PC-9 (cell line): Measurements from ENCODE around the gene ADARB2. TPM values are rescaled to one million over a fixed set of nuclear protein-coding genes. Genes with fewer than 3 reads are reported as not detected.

Experiments used
- BruUV-seq: library from RNA; stranded (reverse); fragments of 400-500 nt; replicated peaks from 2 replicates; lab custom pipeline; 2021; lab: Mats Ljungman, UMichigan
- CTCF ChIA-PET: fragments of 300-600 bp; sonication (Branson Sonifier 250); formaldehyde crosslinking; loops from one replicate; lab custom pipeline; 2022; ENCODE audit warnings: antibody characterized with exemption; lab: Charles Lee
- POLR2A ChIA-PET: fragments of 300-600 bp; sonication (Branson Sonifier 250); formaldehyde crosslinking; loops from one replicate; lab custom pipeline; 2022; ENCODE audit warnings: antibody characterized with exemption; ENCODE audit not compliant: unreplicated experiment; lab: Charles Lee
- DNase-seq, 2 experiments: peaks; one replicate each; pipeline versions ENCODE4 v3.0.0 to v3.0.0-alpha.2; 2015 to 2022; ENCODE audit warnings: mixed read lengths in 1 of 2
- H2AFZ ChIP-seq: fragments of 200-600 bp; sonication (generic); 2 replicates; pipeline ENCODE4 v1.8.1; 2017; ENCODE audit warnings: antibody characterized with exemption
- H3F3A ChIP-seq: fragments of 200-600 bp; sonication (generic); 2 replicates; pipeline ENCODE4 v1.8.1; 2017; ENCODE audit warnings: antibody characterized with exemption, mild to moderate bottlenecking, low read depth; ENCODE audit not compliant: insufficient read depth
- H3K27ac ChIP-seq: fragments of 200-600 bp; sonication (generic); 2 replicates; pipeline ENCODE4 v1.6.1; 2016; ENCODE audit warnings: mixed run types
- H3K27me3 ChIP-seq: fragments of 200-600 bp; sonication (generic); 2 replicates; pipeline ENCODE4 v1.6.1; 2016; ENCODE audit warnings: low read depth, mixed run types; ENCODE audit not compliant: insufficient read depth
- H3K36me3 ChIP-seq: fragments of 200-600 bp; sonication (generic); 2 replicates; pipeline ENCODE4 v1.6.1; 2016; ENCODE audit warnings: low read depth, mixed run types
- H3K4me1 ChIP-seq: fragments of 200-600 bp; sonication (generic); replicated peaks from 2 replicates; pipeline ENCODE4 v1.6.1; 2016; ENCODE audit warnings: mixed run types; ENCODE audit not compliant: insufficient read depth
- H3K4me2 ChIP-seq: fragments of 200-600 bp; sonication (generic); 2 replicates; pipeline ENCODE4 v1.6.1; 2017; ENCODE audit warnings: mixed run types
- H3K4me3 ChIP-seq: fragments of 200-600 bp; sonication (generic); 2 replicates; pipeline ENCODE4 v1.6.1; 2016; ENCODE audit warnings: mixed run types
- H3K79me2 ChIP-seq: fragments of 200-600 bp; sonication (generic); 2 replicates; pipeline ENCODE4 v1.6.1; 2017; ENCODE audit warnings: low read depth, mixed run types
- H3K9me2 ChIP-seq: fragments of 200-600 bp; sonication (generic); 2 replicates; pipeline ENCODE4 v1.8.1; 2017; ENCODE audit warnings: mild to moderate bottlenecking; ENCODE audit not compliant: insufficient read depth
- H3K9me3 ChIP-seq: fragments of 200-600 bp; sonication (generic); 2 replicates; pipeline ENCODE4 v1.8.1; 2016; ENCODE audit warnings: low read depth; ENCODE audit not compliant: insufficient read depth
- H4K20me1 ChIP-seq: fragments of 200-600 bp; sonication (generic); 2 replicates; pipeline ENCODE4 v1.8.1; 2017; ENCODE audit not compliant: insufficient read depth
- EZH2 ChIP-seq: fragments of 200-600 bp; sonication (generic); IDR thresholded peaks from 2 replicates; pipeline ENCODE4 v1.8.0; 2017; ENCODE audit warnings: antibody characterized with exemption, low read depth
- intact Hi-C: fragments of 100-400 bp; cut with micrococcal nuclease; formaldehyde crosslinking; loops from one replicate; pipeline ENCODE4 v1.10.0; 2022; ENCODE audit not compliant: unreplicated experiment
- total RNA-seq: library from RNA; stranded (reverse); gene quantifications from 2 replicates; pipeline ENCODE4 v1.2.3, GENCODE V29; 2021
- TF ChIP-seq, protein P1 (sequence below): fragments of 200-600 bp; sonication (generic); conservative IDR thresholded peaks from 2 replicates; pipeline ENCODE4 v1.6.1; 2017; ENCODE audit warnings: mixed run types, antibody characterized with exemption, mild to moderate bottlenecking, moderate library complexity

ADARB2 gene
- total RNA-seq, 1 experiment from 2014 or later, result not detected

GRCh38 chr10:1654811-1655356 is 82.4 kb downstream of the ADARB2 start:
- H2AFZ ChIP-seq, result no peak overlapping the region
- no peaks in the 10 kb centered on the region for H3K9me3 ChIP-seq
- DNase-seq, result no peak
- no peaks in the 10 kb centered on the region for H3K9me2 ChIP-seq
- H3K4me3 ChIP-seq, result no peak overlapping the region
- H3K36me3 ChIP-seq, result no peaks in the 10 kb centered on the region
- no TSS peak for BruUV-seq
- H3F3A ChIP-seq, result no peaks in the 10 kb centered on the region
- H3K79me2 ChIP-seq, result no peaks in the 10 kb centered on the region
- no peak for TF ChIP-seq EZH2
- TF ChIP-seq, protein P1, sequence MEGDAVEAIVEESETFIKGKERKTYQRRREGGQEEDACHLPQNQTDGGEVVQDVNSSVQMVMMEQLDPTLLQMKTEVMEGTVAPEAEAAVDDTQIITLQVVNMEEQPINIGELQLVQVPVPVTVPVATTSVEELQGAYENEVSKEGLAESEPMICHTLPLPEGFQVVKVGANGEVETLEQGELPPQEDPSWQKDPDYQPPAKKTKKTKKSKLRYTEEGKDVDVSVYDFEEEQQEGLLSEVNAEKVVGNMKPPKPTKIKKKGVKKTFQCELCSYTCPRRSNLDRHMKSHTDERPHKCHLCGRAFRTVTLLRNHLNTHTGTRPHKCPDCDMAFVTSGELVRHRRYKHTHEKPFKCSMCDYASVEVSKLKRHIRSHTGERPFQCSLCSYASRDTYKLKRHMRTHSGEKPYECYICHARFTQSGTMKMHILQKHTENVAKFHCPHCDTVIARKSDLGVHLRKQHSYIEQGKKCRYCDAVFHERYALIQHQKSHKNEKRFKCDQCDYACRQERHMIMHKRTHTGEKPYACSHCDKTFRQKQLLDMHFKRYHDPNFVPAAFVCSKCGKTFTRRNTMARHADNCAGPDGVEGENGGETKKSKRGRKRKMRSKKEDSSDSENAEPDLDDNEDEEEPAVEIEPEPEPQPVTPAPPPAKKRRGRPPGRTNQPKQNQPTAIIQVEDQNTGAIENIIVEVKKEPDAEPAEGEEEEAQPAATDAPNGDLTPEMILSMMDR, result no peak
- no peak overlapping the region for H3K4me2 ChIP-seq
- intact Hi-C loops, result no loop called here
- H4K20me1 ChIP-seq, result no peaks in the 10 kb centered on the region
- ChIA-PET POLR2A (no interaction called here), CTCF (no interaction called here)
- no peak overlapping the region for H3K27ac ChIP-seq
- H3K27me3 ChIP-seq, result peaks cover 48% of the 10 kb centered on the region
- no peaks in the 10 kb centered on the region for H3K4me1 ChIP-seq

DNA sequence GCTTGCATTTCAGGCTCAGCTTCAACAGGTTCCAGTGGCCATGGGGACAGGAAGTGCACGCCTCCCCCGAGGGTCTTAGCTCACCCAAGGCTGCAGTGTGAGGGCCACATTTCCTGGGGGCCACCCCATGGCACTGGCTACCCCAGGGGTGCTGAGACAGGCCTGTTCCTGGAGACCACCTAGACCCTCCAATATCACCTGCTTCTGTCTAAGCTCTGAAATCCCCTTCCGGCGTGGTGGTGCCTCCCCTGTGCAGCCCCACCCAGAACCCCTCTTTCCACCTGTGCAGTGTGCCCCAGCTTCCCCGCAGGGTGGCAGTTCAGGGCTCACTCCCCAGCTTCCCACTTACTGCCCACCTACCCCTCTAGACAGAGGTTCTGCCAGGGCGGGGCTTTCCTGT is 83.1 kb downstream of the ADARB2 start:
- TF ChIP-seq, protein P1, result no peak
- TF ChIP-seq EZH2, result no peak
- Histone ChIP-seq H3K4me1 (no peaks in the 10 kb centered on the region), H3K27ac (no peak overlapping the region), H3K4me3 (no peak overlapping the region), H3K4me2 (no peak overlapping the region), H3K9me3 (no peaks in the 10 kb centered on the region), H3K9me2 (no peaks in the 10 kb centered on the region), H3K27me3 (peaks cover 45% of the 10 kb centered on the region), H3K36me3 (no peaks in the 10 kb centered on the region), H4K20me1 (no peaks in the 10 kb centered on the region), H3F3A (no peaks in the 10 kb centered on the region), H2AFZ (no peak overlapping the region), H3K79me2 (no peaks in the 10 kb centered on the region)
- intact Hi-C loops, result no loop called here
- DNase-seq, result no peak
- ChIA-PET POLR2A (no interaction called here), CTCF (no interaction called here)
- BruUV-seq, result no TSS peak

DNA sequence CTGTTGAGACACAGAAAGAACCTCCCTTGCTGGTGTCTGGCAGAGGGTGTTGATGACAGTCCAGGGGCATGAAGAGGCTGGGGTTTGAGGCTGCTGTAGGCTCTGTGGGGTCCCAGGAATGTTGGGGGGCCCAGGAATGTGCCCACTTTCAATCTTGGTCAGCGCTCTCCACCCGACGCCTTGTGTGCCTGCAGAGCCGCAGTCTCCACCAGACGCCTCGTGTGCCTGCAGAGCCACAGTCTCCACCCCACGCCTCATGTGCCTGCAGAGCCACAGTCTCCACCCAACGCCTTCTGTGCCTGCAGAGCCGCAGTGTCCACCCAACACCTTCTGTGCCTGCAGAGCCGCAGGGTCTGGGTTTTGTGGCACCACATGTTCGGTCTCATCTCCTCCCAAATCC is 84.0 kb downstream of the ADARB2 start:
- peaks cover 36% of the 10 kb centered on the region; the same call in 1 of the 2 replicates for H3K27me3 ChIP-seq
- no peaks in the 10 kb centered on the region for H4K20me1 ChIP-seq
- no peak for TF ChIP-seq EZH2
- TF ChIP-seq, protein P1, result no peak
- no peak overlapping the region for H3K4me2 ChIP-seq
- no peaks in the 10 kb centered on the region for H3K79me2 ChIP-seq
- no peaks in the 10 kb centered on the region for H3K9me2 ChIP-seq
- DNase-seq, result no peak
- H3K36me3 ChIP-seq, result no peaks in the 10 kb centered on the region
- no peak overlapping the region for H3K4me3 ChIP-seq
- no TSS peak for BruUV-seq
- ChIA-PET POLR2A (no interaction called here), CTCF (no interaction called here)
- no peaks in the 10 kb centered on the region for H3F3A ChIP-seq
- no peaks in the 10 kb centered on the region for H3K4me1 ChIP-seq
- no peaks in the 10 kb centered on the region for H3K9me3 ChIP-seq
- no peak overlapping the region for H2AFZ ChIP-seq
- H3K27ac ChIP-seq, result no peak overlapping the region
- intact Hi-C loops, result no loop called here
